ENCODE data around the gene HPS5. TPM values are rescaled to one million over a fixed set of nuclear protein-coding genes. Genes with fewer than 3 reads are reported as not detected.

The HPS5 gene
- 68.9 and 76.3 TPM in 2 replicates for total RNA-seq
- long read RNA-seq, full-length matches to known transcripts, result 137 of 675 reads
- long read RNA-seq, partial matches to known transcripts, result 406 of 675 reads
- long read RNA-seq, other reads (novel, unspliced or antisense), result 132 of 675 reads

- DNase-seq (ENCODE audit: extremely low spot score, unreplicated experiment), result peak; percentile 96
- no peak for TF ChIP-seq CTCF (IDR thresholded peaks at IDR 0.05)
- Mint-ChIP-seq H3K27ac (ENCODE audit: unreplicated experiment) (peak within 1 kb of the TSS; percentile 100), H3K27me3 (ENCODE audit: unreplicated experiment) (no peaks in the 10 kb centered on the region), H3K4me3 (ENCODE audit: unreplicated experiment) (peak within 1 kb of the TSS; percentile 86), H3K9me3 (ENCODE audit: unreplicated experiment) (no peaks in the 10 kb centered on the region), H3K4me1 (ENCODE audit: unreplicated experiment) (peaks cover 73% of the 10 kb centered on the region), H3K36me3 (ENCODE audit: unreplicated experiment) (peaks cover 20% of the 10 kb centered on the region)
Observed at GRCh38 chr11:18321969-18322711, at the start of gene HPS5, which contains the start of gene GTF2H1. Gene HPS5 (minus strand): TSS chr11:18322140. CDS start chr11:18317858, 4,282 bp downstream. Gene GTF2H1 (plus strand): TSS chr11:18322567. CDS start chr11:18333075, 10,508 bp downstream.

DNA sequence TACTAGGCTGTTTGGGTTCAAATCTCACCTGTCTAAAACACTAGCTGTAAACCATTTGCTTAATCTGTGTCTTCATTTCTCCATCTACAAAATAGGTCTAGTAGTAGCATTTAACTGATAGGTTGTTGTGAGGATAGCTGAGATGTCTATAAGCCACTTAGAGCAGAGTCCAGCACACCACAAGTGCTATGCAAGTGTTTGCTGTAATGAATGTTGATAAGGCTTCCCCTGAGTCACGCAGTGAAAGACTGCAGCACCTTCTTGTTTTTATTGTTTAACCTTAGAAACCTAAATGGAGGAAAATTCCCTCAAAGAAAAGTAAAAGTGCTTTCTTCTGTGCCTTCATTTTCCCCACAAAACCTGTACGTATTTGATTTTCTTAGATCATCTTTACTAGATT is 49.3 kb upstream of the HPS5 start:
- Mint-ChIP-seq H3K27ac (ENCODE audit: unreplicated experiment) (no peak overlapping the region), H3K9me3 (ENCODE audit: unreplicated experiment) (no peaks in the 10 kb centered on the region), H3K27me3 (ENCODE audit: unreplicated experiment) (no peaks in the 10 kb centered on the region), H3K4me3 (ENCODE audit: unreplicated experiment) (no peak overlapping the region), H3K4me1 (ENCODE audit: unreplicated experiment) (peaks cover 20% of the 10 kb centered on the region), H3K36me3 (ENCODE audit: unreplicated experiment) (peaks cover 21% of the 10 kb centered on the region)
- no peak for TF ChIP-seq CTCF (IDR thresholded peaks at IDR 0.05)
- peak; percentile 7 for DNase-seq (ENCODE audit: extremely low spot score, unreplicated experiment)

DNA sequence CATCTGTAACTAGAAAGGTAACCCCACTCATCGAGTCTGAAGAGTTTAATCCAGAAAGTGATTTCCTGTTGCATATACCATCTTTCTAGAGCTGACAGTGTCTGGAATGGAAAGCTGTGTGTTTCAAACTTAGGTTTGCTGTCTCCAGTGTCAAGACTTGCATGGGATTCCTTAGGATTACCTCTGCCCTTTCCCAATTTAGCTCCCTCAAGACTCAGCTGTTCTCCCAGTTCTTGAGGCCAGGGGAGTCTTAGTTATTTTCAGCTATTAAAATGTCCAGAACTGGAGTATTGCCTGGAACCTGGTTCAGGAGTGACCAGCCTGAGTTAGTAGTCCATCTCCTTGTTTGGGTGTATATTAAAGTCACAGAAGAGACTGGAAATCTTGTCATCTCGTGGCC is 47.5 kb upstream of the HPS5 start:
- H3K4me1 Mint-ChIP-seq (ENCODE audit: unreplicated experiment), result peaks cover 28% of the 10 kb centered on the region

DNA sequence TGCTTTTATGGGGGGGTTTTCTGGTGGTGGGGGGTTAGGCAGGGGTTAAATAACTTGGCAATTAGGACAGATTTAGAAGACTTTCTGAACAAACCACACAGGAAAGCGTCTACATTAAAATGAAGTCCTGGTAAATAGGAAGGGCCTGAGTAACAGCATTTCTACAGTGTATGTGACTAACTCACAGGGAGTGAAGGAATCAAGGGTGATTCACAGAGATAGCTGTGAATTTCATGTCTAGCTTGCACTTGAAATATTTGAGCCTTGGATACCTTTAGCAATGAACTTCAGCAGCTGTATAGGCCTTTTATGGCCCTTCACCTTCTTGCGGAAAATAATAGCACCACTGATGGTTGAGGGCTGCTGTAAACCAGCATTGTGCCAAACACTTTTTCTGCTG is 46.3 kb upstream of the HPS5 start:
- H3K4me1 Mint-ChIP-seq (ENCODE audit: unreplicated experiment), result peaks cover 28% of the 10 kb centered on the region
- H3K36me3 Mint-ChIP-seq (ENCODE audit: unreplicated experiment), result peaks cover 43% of the 10 kb centered on the region
- DNase-seq (ENCODE audit: extremely low spot score, unreplicated experiment), result peak; percentile 2
- H3K27me3 Mint-ChIP-seq (ENCODE audit: unreplicated experiment), result no peaks in the 10 kb centered on the region
- H3K4me3 Mint-ChIP-seq (ENCODE audit: unreplicated experiment), result no peak overlapping the region
- H3K9me3 Mint-ChIP-seq (ENCODE audit: unreplicated experiment), result no peaks in the 10 kb centered on the region
- no peak for TF ChIP-seq CTCF (IDR thresholded peaks at IDR 0.05)
- peak overlapping the region; percentile 54 for H3K27ac Mint-ChIP-seq (ENCODE audit: unreplicated experiment)

More for the DNA sequence above, 47.5 kb upstream of the HPS5 start:
- H3K4me3 Mint-ChIP-seq (ENCODE audit: unreplicated experiment), result no peak overlapping the region
- peak; percentile 6 for DNase-seq (ENCODE audit: extremely low spot score, unreplicated experiment)
- no peaks in the 10 kb centered on the region for H3K9me3 Mint-ChIP-seq (ENCODE audit: unreplicated experiment)
- peak overlapping the region; percentile 62 for H3K27ac Mint-ChIP-seq (ENCODE audit: unreplicated experiment)
- no peaks in the 10 kb centered on the region for H3K27me3 Mint-ChIP-seq (ENCODE audit: unreplicated experiment)
- peaks cover 34% of the 10 kb centered on the region for H3K36me3 Mint-ChIP-seq (ENCODE audit: unreplicated experiment)
- TF ChIP-seq CTCF (IDR thresholded peaks at IDR 0.05), result no peak

GRCh38 chr11:18367431-18367830 is 45.5 kb upstream of the HPS5 start:
- no peak for TF ChIP-seq CTCF (IDR thresholded peaks at IDR 0.05)

More at GRCh38 chr11:18367431-18367830, 45.5 kb upstream of the HPS5 start:
- Mint-ChIP-seq H3K4me1 (ENCODE audit: unreplicated experiment) (peaks cover 28% of the 10 kb centered on the region), H3K27ac (ENCODE audit: unreplicated experiment) (peak overlapping the region; percentile 63), H3K27me3 (ENCODE audit: unreplicated experiment) (no peaks in the 10 kb centered on the region), H3K9me3 (ENCODE audit: unreplicated experiment) (no peaks in the 10 kb centered on the region), H3K36me3 (ENCODE audit: unreplicated experiment) (peaks cover 43% of the 10 kb centered on the region), H3K4me3 (ENCODE audit: unreplicated experiment) (no peak overlapping the region)
- peak; percentile 3 for DNase-seq (ENCODE audit: extremely low spot score, unreplicated experiment)
